ENCODE results near the gene TRIM28. TPM values are rescaled to one million over a fixed set of nuclear protein-coding genes. Genes with fewer than 3 reads are reported as not detected.

Gene TRIM28
- total and polyA plus RNA-seq, 9 of the 15 experiments (the other 6 are each of a cell fraction or from before 2014, with no cell fraction given) = 12.1 to 797 (median 490) TPM

GRCh38 chr19:58581227-58582141, 37.6 kb downstream of the TRIM28 start (continued):
- TF ChIP-seq MECOM (CRISPR knock-in tag; IDR thresholded peaks at IDR 0.05) (no peak), BRF1 (IDR thresholded peaks at IDR 0.05; ENCODE audit: borderline replicate concordance, extremely low read depth, insufficient read length) (no peak), TEAD4 (IDR thresholded peaks at IDR 0.05; ENCODE audit: low read length) (peak; percentile 57; the same call in 1 of the 2 replicates), TEAD4 (CRISPR knock-in tag; IDR thresholded peaks at IDR 0.05; ENCODE audit: borderline replicate concordance) (no peak), ARID4B (CRISPR knock-in tag; IDR thresholded peaks at IDR 0.05) (no peak; the same call in 1 of the 2 replicates), STAG1 (CRISPR knock-in tag; IDR thresholded peaks at IDR 0.05; ENCODE audit: borderline replicate concordance) (peak; percentile 59; the same call in 1 of the 2 replicates), XRCC5 (IDR thresholded peaks at IDR 0.05; ENCODE audit: low read depth, low read length) (peak; percentile 96), ZNF12 (CRISPR knock-in tag; IDR thresholded peaks at IDR 0.05) (0 out of 2 replicates have a peak, but pooled peaks have one; percentile 27), RBM17 (IDR thresholded peaks at IDR 0.05; ENCODE audit: borderline replicate concordance, low read depth, low read length) (no peak), GABPA (tag; conservative IDR thresholded peaks at IDR 0.05; ENCODE audit: low read depth) (peak; percentile 49)

Measured in K562 (cell line).